HAP-1 (cell line): Measurements from ENCODE around the gene NOD2.
A peak's percentile ranks its signal among the peaks of the same experiment; 100 is the strongest.

Experiments
- DNase-seq, 2 experiments: peaks; one replicate each; pipeline ENCODE4 v3.0.0-alpha.2; 2016 to 2020; ENCODE audit warnings: low spot score in 2 of 2
- H3K27me3 ChIP-seq: fragments of 250-450 bp; sonication (Bioruptor Pico); 2 replicates; pipeline ENCODE4 v1.5.1; 2020; ENCODE audit warnings: low read depth, mild to moderate bottlenecking, moderate library complexity
- H3K36me3 ChIP-seq: fragments of 250-450 bp; sonication (Bioruptor Pico); replicated peaks from 2 replicates; pipeline ENCODE4 v1.5.1; 2020; ENCODE audit warnings: mild to moderate bottlenecking
- H3K4me1 ChIP-seq: fragments of 250-450 bp; sonication (Bioruptor Pico); 2 replicates; pipeline ENCODE4 v1.5.1; 2020; ENCODE audit warnings: mild to moderate bottlenecking
- H3K4me3 ChIP-seq: fragments of 250-450 bp; sonication (Bioruptor Pico); 2 replicates; pipeline ENCODE4 v1.5.1; 2020; ENCODE audit warnings: mild to moderate bottlenecking, moderate library complexity
- H3K9me3 ChIP-seq: fragments of 250-450 bp; sonication (Bioruptor Pico); 2 replicates; pipeline ENCODE4 v1.5.1; 2020; ENCODE audit warnings: mild to moderate bottlenecking, moderate library complexity
- in situ Hi-C: fragments of 300-500 bp; cut with MboI; formaldehyde crosslinking; loops from 3 replicates; pipeline ENCODE4 v1.14.3; 2020; ENCODE audit warnings: low sequenced_read_pairs, inconsistent platforms, mixed read lengths

Gene NOD2

GRCh38 chr16:50664270-50664669 is 29.1 kb upstream of the NOD2 start:
- in situ Hi-C loops = loop anchor here (10.0 kb wide), 1 partner anchor 141 kb away; no protein-coding TSS in a partner anchor
- H3K4me3 ChIP-seq = no peak overlapping the region
- no peaks in the 10 kb centered on the region for H3K27me3 ChIP-seq
- no peak for DNase-seq
- H3K9me3 ChIP-seq = peaks cover 3% of the 10 kb centered on the region; the same call in 1 of the 2 replicates
- H3K36me3 ChIP-seq = no peaks in the 10 kb centered on the region
- peaks cover 4% of the 10 kb centered on the region for H3K4me1 ChIP-seq

- Histone ChIP-seq H3K4me1 (peaks cover 4% of the 10 kb centered on the region), H3K4me3 (peak overlapping the region; percentile 27), H3K9me3 (peaks cover 3% of the 10 kb centered on the region; the same call in 1 of the 2 replicates), H3K27me3 (no peaks in the 10 kb centered on the region), H3K36me3 (no peaks in the 10 kb centered on the region)
- peak; percentile 60 to 91 for DNase-seq
- in situ Hi-C loops = loop anchor here (10.0 kb wide), 1 partner anchor 139 kb away; no protein-coding TSS in a partner anchor
Measured at GRCh38 chr16:50665128-50665878, 28.1 kb upstream of the NOD2 start.

GRCh38 chr16:50666658-50667496 is 26.5 kb upstream of the NOD2 start:
- peaks cover 4% of the 10 kb centered on the region for H3K4me1 ChIP-seq
- no peak for DNase-seq
- H3K4me3 ChIP-seq = no peak overlapping the region
- peaks cover 10% of the 10 kb centered on the region for H3K9me3 ChIP-seq
- H3K27me3 ChIP-seq = no peaks in the 10 kb centered on the region
- in situ Hi-C loops = loop anchor here (10.0 kb wide), 1 partner anchor 138 kb away; no protein-coding TSS in a partner anchor
- H3K36me3 ChIP-seq = no peaks in the 10 kb centered on the region

GRCh38 chr16:50667497-50668367 is 25.7 kb upstream of the NOD2 start:
- no peaks in the 10 kb centered on the region for H3K27me3 ChIP-seq
- DNase-seq = no peak
- peaks cover 4% of the 10 kb centered on the region for H3K4me1 ChIP-seq
- peaks cover 16% of the 10 kb centered on the region for H3K9me3 ChIP-seq
- H3K36me3 ChIP-seq = no peaks in the 10 kb centered on the region
- in situ Hi-C loops = loop anchor here (10.0 kb wide), 1 partner anchor 137 kb away; no protein-coding TSS in a partner anchor
- no peak overlapping the region for H3K4me3 ChIP-seq

- in situ Hi-C loops = loop anchor here (10.0 kb wide), 1 partner anchor 136 kb away; no protein-coding TSS in a partner anchor
- H3K36me3 ChIP-seq = no peaks in the 10 kb centered on the region
- peaks cover 17% of the 10 kb centered on the region for H3K9me3 ChIP-seq
- no peaks in the 10 kb centered on the region for H3K27me3 ChIP-seq
- no peak for DNase-seq
- H3K4me3 ChIP-seq = no peak overlapping the region
- peaks cover 4% of the 10 kb centered on the region for H3K4me1 ChIP-seq
Measured at GRCh38 chr16:50668368-50669008, 24.9 kb upstream of the NOD2 start.

- no peak overlapping the region for H3K4me3 ChIP-seq
- peaks cover 14% of the 10 kb centered on the region for H3K9me3 ChIP-seq
- in situ Hi-C loops = loop anchor here (10.0 kb wide), 1 partner anchor 135 kb away; no protein-coding TSS in a partner anchor
- no peaks in the 10 kb centered on the region for H3K27me3 ChIP-seq
- peaks cover 4% of the 10 kb centered on the region for H3K4me1 ChIP-seq
- H3K36me3 ChIP-seq = no peaks in the 10 kb centered on the region
- no peak for DNase-seq
Measured at GRCh38 chr16:50669741-50670140, 23.7 kb upstream of the NOD2 start.

- in situ Hi-C loops = no loop called here
- Histone ChIP-seq H3K9me3 (peaks cover 14% of the 10 kb centered on the region), H3K4me3 (no peak overlapping the region), H3K27me3 (no peaks in the 10 kb centered on the region), H3K4me1 (no peaks in the 10 kb centered on the region), H3K36me3 (no peaks in the 10 kb centered on the region)
- no peak for DNase-seq
Measured at GRCh38 chr16:50670476-50670875, 22.9 kb upstream of the NOD2 start.

GRCh38 chr16:50671644-50672260 is 21.7 kb upstream of the NOD2 start:
- no peaks in the 10 kb centered on the region for H3K4me1 ChIP-seq
- H3K36me3 ChIP-seq = no peaks in the 10 kb centered on the region
- H3K9me3 ChIP-seq = peaks cover 14% of the 10 kb centered on the region
- in situ Hi-C loops = no loop called here
- peak in 1 of 2 experiments; percentile 56 for DNase-seq
- no peak overlapping the region for H3K4me3 ChIP-seq
- no peaks in the 10 kb centered on the region for H3K27me3 ChIP-seq

- no peak for DNase-seq
- Histone ChIP-seq H3K4me3 (no peak overlapping the region), H3K9me3 (peaks cover 14% of the 10 kb centered on the region), H3K4me1 (no peaks in the 10 kb centered on the region), H3K36me3 (no peaks in the 10 kb centered on the region), H3K27me3 (no peaks in the 10 kb centered on the region)
- in situ Hi-C loops = no loop called here
Measured at GRCh38 chr16:50673496-50674275, 19.7 kb upstream of the NOD2 start.

GRCh38 chr16:50674831-50675230 is 18.6 kb upstream of the NOD2 start:
- DNase-seq = no peak
- no peak overlapping the region for H3K4me3 ChIP-seq
- peaks cover 14% of the 10 kb centered on the region for H3K9me3 ChIP-seq
- no peaks in the 10 kb centered on the region for H3K36me3 ChIP-seq
- in situ Hi-C loops = no loop called here
- no peaks in the 10 kb centered on the region for H3K27me3 ChIP-seq
- no peaks in the 10 kb centered on the region for H3K4me1 ChIP-seq

GRCh38 chr16:50675686-50676610 is 17.5 kb upstream of the NOD2 start:
- no peaks in the 10 kb centered on the region for H3K36me3 ChIP-seq
- H3K27me3 ChIP-seq = no peaks in the 10 kb centered on the region
- no peak for DNase-seq
- no peak overlapping the region for H3K4me3 ChIP-seq
- in situ Hi-C loops = no loop called here
- H3K9me3 ChIP-seq = peaks cover 14% of the 10 kb centered on the region
- H3K4me1 ChIP-seq = no peaks in the 10 kb centered on the region
